OCI-LY7 (cell line): Measurements from ENCODE around the gene NFATC1.

Experiments used
- CTCF ChIP-seq: fragments of 200-600 bp; sonication (generic); conservative IDR thresholded peaks from 2 replicates; pipeline ENCODE4 v1.5.1; 2014; ENCODE audit warnings: mild to moderate bottlenecking, antibody characterized with exemption, low read length, moderate library complexity, mixed read lengths
- EZH2phosphoT487 ChIP-seq: fragments of 200-600 bp; sonication (generic); IDR thresholded peaks from 2 replicates; pipeline ENCODE4 v1.6.1; 2018; ENCODE audit warnings: low read depth, borderline replicate concordance, mild to moderate bottlenecking, mixed run types, antibody characterized with exemption, low read length, moderate library complexity, mixed read lengths

GRCh38 chr18:79491081-79491551 lies 95.4 kb downstream of the NFATC1 start:
- TF ChIP-seq CTCF (no peak), EZH2phosphoT487 (no peak)
